Measurements from ENCODE around the gene SLC35A5.

Gene SLC35A5

DNA sequence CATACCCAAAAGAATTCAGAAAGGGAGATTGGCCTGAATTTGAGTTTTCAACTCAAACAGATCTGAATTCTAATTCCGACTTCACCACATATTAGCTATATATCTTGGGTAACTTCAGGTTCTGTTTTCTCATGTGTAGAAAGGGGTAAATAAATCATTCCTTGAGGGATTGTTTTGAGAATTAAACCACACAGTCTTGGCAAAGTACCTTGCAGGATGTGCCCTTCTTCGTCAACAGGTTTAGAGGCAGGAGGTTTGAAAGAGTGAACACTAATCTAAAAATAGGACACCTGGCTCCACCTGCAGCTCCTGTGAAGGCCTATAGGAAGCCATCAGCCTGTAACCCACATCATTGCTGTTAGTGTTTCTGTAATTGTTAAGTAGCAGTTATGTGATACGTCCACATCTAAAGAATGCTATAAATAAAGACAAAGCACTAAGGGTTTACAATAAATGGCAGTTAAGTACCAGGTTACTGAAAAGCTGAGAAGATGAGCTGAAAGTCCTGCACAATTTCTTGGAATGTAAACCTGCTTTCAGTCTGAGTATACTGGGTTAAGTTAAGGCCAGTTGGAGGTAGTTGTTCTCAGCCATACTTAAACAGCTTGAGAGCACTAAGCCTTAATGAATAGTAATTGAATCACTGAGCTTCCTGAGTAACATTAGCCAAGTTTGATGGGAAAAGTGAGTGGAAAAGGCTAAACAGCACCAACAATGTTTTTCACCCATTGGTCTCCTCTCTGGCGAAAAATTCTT, 73.1 kb downstream of the SLC35A5 start:
- DNase-seq (ENCODE audit: low spot score), result no peak
- TF ChIP-seq CTCF (IDR thresholded peaks at IDR 0.05; ENCODE audit: extremely low read depth, missing control alignments), result no peak

All from GM20000 (cell line).